GM11168 (cell line): ENCODE results near the gene CHCHD3.
"Not testable (repeated sequence)": the region's sequence is repeated elsewhere in the genome, so short reads cannot be mapped to it uniquely, and the experiment has no call there.

ENCODE experiments used
- in situ Hi-C: fragments of 300-500 bp; cut with MboI; formaldehyde crosslinking; loops from one replicate; pipeline ENCODE4 v1.12.0; 2022; ENCODE audit warnings: low sequenced_read_pairs; ENCODE audit not compliant: unreplicated experiment

CHCHD3 gene

DNA sequence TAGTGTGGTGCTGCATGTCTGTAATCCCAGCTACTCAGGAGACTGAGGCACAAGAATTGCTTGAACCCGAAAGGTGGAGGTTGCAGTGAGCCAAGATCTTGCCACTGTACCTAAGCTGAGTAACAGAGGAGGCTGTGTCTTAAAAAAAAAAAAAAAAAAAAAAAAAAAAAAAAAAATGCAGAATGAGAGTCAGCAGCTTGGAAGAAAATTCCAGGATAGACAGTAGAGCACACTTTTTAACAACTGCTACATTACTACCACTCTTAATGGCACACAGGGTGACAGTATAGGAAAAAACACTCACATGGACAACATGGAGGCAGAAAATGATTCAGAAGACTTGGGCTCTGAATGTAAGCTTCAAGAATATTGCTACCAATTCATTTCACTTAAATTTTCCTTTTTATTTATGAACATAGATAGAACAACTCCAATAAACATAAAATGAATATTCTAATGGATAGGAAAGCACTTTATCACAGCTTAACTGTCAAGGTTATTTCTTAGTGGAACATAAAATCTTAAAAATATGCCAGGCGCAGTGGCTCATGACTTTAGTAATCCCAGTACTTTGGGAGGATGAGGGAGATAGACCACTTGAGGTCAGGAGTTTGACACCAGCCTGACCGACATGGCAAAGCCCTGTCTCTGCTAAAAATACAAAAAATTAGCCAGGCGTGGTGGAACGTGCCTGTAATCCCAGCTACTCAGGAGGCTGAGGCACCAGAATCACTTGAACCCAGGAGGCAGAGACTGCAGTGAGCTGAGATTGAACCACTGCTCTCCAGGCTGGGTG lies 31.5 kb downstream of the CHCHD3 start:
- in situ Hi-C loops, result no loop called here

DNA sequence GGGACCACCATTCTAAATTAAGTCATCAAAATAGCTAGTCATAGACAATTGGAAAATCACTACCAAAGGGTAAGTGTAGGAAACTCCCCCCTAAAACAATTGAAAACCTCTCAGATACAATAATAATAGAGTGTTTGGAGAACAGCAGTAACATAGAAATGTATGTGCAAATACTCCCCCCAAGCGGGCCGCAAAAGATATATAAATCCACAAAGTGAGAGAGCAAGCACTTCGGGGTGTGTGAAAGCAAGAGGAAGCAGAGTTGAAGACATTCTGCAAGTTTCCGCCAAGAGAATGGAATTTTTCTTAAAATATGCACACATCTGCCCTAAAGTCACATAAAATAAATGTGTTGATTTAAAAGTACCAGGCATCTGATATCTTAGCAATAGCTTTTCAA lies 33.3 kb downstream of the CHCHD3 start:
- in situ Hi-C loops, result no loop called here

DNA sequence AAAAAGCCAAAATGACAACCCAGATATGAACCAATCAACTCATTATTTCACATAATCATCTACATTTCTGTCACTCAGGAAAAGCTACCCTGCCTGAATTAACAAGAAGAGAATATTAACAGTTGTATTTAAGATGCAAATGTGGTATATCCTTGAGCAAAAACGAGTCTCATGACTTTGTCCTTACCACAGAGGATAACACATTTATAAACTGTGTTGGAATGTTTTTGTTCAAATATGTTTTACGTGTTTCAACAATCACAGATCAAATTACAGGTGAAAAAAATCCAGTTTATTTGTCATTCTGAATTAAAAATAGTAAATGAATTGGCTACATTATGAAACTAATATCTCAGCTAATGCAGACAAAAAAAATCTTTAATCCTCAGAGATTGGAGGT lies 34.6 kb downstream of the CHCHD3 start:
- in situ Hi-C loops, result no loop called here

DNA sequence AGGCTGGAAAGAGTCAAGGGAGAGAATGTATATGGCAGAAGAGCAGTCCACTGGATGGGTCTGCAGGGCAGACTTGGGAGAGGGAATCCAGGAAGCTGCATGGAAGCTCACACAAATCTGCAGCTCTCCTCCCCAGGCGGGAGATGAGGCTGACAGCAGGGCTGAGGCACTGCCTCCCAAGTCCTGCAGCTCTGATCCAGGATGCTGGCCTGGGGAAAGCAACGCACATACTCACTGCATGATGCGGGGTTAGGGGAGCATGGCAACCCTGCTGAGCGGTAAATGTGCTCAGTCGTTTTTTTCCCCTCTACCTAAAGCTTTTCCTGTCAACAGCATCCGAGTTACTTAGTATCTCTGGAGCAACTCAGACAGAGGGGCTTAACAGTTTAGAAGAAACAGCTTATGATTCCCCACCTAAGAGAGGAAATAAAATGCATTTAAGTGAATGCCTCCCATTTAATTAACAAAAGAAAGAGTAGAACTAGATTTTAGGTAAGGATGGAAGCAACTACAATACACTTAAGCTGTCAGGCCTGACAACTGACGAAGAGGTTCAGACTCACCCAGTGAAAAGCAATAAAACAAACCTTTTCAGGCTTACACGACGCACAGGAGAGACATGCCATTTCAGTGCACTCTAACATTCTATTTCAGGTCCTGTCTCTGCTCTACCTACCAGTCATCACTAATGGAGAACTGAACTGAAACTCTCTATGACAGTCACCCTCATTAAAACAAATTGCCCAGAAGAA lies 37.0 kb downstream of the CHCHD3 start:
- in situ Hi-C loops, result no loop called here

DNA sequence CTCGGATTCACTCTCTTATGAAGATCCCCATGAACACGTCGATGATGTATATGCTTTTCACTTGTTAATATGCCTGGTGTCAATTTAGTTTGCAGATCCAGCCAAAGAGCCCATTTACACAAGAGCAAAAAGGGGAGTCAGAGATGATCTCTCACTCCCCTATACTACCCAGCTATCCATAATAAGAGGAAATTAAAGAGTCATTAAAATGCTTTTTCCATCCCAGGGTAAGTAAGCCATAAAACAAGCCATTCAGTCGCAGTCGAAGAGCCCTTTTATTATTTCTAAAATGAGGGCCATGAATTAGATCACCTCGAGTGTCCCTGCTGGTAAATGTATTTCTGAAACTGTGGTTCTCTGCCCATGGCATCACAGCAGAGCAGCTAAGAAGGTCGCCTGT lies 41.2 kb downstream of the CHCHD3 start:
- in situ Hi-C loops, result no loop called here

DNA sequence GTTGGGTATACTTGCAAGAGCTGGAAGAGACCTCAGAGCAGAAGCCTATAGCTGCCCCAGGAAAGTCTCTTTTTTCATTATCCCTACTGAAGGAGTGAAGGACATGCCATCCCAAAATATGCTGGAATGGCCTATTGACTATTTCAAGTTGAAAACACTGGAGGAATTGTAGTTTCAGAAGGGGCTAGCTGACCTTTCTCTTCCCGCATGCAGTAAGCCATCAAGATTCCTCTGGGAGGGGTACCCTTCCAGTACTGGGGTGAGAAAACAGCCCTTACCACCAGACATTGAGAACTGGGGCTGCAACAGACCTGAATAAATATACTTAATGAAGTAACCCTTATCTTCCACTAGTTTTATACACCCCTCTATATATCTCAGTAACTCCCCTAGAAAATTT lies 41.7 kb downstream of the CHCHD3 start:
- in situ Hi-C loops, result no loop called here

DNA sequence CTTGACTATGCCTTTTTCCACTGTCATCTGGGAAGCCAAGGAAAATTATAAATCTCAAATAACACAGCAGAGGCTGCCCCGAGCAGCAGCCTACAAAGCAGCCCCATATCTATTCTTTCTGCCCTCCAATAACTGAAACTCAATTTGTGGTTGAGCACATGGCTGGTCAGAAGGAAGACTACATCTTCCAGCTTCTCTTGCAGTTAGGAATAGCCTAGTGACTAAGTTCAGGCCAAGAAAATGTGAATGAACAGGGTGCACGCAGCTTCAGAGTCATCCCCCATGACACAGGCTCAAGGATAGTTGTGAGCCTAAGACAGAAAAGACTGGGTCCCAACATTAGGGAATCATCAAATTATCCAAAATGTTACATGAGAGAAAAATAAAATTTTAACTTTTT lies 42.3 kb downstream of the CHCHD3 start:
- in situ Hi-C loops, result no loop called here

DNA sequence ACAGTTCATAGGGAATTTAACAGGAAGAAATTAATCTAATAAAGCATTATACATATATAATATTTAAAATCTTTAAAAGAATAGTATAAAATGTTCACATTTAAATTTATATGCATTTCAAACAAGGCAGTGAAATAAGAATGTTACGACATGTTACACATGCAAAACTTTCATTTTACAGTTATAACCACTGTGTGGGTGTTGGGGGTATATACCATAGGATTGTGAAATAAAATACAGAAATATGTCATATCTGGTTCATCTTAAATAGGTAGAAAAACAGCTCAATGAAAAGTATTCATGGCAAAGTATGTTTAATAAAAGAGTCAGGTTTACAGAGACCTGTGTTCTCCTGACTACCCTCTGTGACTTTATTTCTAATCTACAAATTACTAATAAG lies 45.6 kb downstream of the CHCHD3 start:
- in situ Hi-C loops, result no loop called here

DNA sequence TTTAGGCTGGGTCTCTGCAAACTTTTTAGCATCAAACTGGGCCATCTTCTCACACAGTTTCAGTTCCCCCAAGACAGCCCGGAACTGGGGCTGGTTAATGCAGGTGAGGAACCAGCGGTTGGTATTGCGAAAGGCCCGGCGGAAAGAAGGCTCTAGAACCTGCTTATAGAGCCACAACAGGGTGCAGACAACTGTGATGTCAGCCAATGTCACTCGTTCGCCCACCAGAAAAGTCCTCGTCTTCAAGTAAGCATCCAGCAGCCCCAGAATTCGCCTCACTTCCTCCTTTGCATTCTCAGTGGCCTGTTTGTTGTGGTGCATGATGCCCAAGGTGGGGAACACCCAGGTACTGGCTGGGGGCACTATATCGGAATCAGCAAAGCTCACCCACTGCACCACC lies 46.6 kb downstream of the CHCHD3 start:
- in situ Hi-C loops, result not testable (repeated sequence)

DNA sequence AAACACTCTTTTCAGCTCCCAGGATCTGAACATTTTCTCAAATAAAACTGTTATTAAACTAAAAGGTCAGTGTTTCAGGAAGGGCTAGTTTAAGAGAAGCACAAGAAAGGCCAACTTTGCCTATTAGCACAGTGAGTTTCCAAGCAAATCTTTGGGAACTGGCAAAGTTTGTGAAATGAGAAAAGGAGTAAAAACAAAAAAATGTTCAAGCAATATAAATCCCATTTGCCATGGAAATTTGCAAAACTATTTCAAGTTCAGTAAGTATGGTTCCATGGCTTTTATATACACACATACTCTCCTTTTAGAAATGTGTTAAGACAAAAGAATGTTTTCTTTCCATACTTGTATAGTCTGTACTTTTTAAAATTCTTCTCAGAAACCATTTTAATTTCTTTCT lies 51.5 kb downstream of the CHCHD3 start:
- in situ Hi-C loops, result no loop called here

DNA sequence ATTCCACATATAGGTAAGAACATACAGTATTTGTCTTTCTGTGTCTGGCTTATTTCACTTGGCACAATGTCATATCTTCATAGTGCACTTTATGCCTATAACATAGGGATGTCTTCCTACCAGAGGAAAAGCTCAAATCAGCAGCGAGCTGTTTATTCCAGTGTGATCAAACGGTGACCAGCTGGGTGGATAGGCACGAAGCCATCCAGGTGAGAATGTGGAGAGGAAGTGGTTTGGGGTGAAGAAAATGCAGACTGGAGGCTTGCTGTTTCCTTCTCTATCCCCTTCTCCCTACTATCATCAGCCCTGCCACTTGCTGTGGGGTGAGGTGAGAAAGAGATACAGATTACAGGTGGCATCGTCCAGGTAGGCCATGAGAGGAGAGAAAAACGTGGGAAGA lies 52.4 kb downstream of the CHCHD3 start:
- in situ Hi-C loops, result no loop called here

DNA sequence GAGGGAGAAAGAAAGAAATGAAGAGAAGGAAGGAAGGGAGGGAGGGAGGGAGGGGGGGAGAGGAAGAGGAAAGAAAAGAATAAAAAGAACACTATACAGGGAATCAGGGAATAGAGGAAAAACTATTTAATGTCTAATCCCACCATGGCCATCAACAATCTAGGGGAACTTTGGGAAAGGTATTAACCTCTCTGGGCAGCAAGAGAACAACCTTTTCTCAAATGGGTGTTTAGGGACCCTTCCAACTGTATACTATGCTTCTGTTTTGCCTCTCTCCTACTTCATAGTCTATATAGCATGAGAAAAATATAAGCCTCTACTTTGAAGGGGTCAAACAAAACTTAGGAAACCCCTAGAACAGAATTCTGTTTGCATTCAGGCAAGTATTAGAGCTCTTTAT lies 54.5 kb downstream of the CHCHD3 start:
- in situ Hi-C loops, result no loop called here

DNA sequence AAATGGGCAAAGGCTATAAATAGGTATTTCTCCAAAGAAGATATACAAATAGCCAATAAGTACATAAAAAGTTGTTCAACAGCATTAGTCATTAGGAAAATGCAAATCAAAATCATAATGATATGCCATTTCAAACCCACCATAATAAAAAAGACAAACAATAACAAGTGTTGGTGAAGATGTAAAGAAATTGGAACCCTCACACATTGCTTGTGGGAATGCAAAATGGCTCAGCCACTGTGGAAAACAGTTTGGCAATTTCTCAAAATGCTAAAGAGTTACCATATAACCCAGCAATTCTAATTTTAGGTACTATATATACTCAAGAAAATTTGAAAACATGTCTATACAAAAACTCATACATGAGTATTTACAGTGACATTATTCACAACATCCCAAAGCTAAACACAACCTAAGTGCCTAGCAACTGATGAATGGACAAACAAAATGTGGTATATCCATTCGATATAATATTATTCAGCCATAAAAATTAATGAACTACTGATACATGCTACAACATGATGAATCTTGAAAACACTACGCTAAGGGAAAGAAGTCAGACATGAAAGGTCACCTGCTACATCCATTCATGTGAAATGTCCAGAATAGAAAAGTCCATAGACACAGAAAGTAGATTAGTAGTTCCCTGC lies 55.6 kb downstream of the CHCHD3 start:
- in situ Hi-C loops, result no loop called here

DNA sequence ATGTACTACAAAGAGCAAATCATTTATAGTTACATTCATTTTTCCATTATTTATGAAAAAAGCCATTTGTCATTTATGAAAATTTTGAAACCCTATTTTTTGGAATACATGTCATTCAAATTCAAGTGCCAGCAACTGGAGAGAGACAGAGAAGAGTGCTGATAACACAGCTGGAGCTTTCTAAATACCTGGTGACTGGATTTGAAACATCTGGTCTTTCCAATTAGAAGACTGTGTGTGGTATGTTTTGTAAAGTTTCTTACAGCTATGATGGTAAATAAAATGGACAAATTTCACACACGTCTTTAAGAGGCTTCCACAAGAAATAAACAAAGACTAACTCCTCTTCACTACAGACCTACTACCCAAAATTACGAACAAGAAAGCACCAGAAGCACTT lies 56.8 kb downstream of the CHCHD3 start:
- in situ Hi-C loops, result no loop called here

DNA sequence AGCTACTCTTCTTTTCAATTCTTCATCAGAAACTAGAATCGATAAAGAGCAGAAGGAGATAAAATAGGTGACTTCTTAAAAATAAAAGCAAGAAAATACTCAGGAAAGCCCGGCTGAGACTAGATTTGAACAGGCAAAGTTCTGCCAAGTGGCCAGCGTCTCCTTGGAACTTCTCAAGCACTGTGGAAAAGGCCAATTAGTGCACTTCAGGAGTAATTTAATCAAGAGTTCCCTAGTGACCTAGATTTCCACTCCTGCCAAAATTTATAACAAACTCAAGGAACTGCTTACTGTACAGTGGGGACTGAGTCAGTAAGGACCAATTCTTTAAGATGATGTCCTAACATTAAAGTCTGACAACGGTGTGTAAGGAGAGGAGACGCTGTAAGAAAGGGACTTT lies 57.3 kb downstream of the CHCHD3 start:
- in situ Hi-C loops, result no loop called here

DNA sequence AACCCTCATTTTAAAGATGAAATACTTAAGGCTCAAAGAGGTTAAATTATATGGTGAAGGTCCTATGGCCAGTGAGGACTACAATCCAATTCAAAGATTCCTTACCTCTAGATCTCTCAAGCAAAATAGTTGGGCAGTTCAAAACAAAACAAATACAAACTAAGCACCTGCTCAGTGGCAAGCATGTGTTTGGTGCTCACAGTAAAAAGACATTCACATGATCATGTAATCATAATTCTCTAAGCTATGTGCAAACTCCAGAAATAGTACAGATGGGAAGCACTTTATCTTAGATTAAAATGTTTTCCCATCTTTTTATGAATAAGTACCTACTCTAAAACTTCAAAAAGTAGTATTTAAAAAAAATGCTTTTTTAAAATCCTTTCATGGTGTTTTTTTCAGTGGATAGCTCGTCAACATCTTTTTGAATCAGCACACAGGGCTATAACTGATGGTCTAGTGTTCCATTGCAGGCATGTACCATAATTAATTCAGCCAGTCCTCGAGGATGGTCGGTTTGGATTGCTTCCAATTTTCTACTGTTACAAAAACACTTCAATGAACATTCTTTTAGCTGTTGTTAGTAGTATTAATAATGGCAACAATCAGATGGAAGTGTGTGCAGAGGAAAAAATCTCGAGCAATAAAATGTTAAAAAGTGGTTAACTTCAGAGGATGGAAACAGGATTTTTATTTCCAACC lies 58.4 kb downstream of the CHCHD3 start:
- in situ Hi-C loops, result no loop called here

DNA sequence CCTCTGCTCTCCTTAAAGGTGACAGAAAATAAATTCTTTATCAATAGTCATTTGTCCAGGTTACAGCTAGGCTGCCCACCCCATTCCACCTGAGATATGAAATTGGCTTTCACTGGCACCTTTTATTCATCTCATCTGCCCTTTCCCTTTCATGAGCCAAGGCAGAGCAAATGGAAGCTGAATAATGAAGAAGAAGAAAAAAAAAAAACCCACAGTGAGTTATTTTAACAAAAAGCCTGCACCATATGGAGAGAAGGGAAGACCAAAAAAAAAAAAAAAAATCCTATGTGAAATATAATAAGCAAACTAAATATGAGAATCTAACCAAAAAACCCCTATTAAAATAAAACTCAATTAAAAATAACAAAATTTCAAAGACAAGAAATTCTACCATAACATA lies 59.2 kb downstream of the CHCHD3 start:
- in situ Hi-C loops, result no loop called here

DNA sequence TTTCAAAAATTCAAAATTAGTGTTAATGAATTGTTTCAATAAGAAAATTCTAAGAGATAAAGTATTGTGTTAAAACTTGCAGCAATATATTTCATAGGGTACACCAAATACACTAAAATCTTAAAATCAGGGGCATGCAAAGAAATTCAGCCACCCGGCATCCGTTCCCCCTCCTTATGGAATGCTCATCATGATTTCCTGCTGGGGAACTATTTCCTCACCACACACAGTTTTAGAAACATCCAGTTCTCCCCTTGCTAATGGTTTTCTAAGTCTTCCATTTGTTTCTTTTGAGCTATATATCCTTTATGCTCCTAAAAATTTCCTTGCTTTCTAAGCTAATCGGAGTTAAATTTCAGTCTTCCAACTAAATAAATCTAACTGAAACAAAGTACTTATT lies 60.7 kb downstream of the CHCHD3 start:
- in situ Hi-C loops, result no loop called here

DNA sequence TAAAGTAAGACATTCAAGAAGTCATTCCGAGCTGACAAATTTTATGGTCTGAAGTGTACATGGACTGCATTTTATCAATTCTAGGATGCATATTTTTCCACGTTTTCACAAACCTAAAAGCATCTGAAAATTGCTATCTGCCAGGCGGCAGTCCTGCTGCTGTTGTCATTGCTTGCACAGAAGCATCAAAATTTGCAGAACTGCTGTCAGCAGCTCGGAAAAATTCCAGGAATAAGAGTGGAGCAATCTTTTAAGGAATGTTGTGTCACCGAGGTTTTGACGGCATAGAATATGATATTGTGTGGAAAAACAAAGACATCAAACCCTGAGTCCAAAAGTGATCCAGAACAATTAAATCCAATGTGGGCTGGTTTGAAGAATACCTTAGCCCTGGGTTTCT lies 61.4 kb downstream of the CHCHD3 start:
- in situ Hi-C loops, result no loop called here

DNA sequence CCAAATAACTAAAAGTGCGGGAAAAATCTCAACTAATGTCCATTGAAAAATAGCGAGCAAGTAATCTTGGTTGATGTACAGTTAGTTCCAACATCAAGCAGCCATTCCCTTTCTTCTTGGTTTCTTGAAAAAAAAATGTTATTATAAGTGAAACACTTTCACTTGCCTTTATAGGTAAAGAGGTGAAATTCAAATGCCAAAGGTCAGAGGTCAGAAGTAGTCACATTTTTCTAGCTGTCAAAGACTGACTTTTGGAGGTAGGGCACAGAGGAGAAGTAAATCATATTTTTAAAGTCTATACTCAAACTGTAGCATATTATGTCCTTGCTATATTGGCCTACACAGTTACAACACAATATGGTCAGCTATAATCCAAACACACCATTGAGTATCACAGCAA lies 62.3 kb downstream of the CHCHD3 start:
- in situ Hi-C loops, result no loop called here

DNA sequence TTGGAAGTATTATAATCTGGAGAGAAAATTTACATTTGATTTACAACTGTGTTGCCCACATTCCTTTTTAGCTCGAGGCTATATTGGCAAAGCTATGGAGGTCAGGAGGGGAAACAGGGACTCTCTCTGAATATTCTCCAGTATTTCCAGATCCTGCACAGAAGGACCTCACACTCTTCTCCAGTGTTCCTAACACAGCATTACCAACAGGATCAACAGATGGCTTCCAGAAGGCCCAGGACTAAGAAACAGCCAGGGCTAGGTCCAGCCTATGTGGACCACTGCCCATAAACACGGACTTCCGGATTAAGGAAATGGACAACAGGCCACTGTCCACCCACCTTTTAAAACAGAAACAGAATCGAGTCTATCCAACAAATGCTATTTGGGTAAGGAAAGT lies 65.3 kb downstream of the CHCHD3 start:
- in situ Hi-C loops, result no loop called here
